GM18867 (cell line): Measurements from ENCODE around the gene MAP2K7.

Source experiments
- ATAC-seq: cut with Tn5 transposase; IDR thresholded peaks from one replicate; pipeline ENCODE4 v1.9.1; 2021; ENCODE audit warnings: mild to moderate bottlenecking, moderate library complexity; ENCODE audit not compliant: unreplicated experiment

Gene MAP2K7

GRCh38 chr19:7866399-7867091 is 37.1 kb upstream of the MAP2K7 start:
- ATAC-seq = no peak

DNA sequence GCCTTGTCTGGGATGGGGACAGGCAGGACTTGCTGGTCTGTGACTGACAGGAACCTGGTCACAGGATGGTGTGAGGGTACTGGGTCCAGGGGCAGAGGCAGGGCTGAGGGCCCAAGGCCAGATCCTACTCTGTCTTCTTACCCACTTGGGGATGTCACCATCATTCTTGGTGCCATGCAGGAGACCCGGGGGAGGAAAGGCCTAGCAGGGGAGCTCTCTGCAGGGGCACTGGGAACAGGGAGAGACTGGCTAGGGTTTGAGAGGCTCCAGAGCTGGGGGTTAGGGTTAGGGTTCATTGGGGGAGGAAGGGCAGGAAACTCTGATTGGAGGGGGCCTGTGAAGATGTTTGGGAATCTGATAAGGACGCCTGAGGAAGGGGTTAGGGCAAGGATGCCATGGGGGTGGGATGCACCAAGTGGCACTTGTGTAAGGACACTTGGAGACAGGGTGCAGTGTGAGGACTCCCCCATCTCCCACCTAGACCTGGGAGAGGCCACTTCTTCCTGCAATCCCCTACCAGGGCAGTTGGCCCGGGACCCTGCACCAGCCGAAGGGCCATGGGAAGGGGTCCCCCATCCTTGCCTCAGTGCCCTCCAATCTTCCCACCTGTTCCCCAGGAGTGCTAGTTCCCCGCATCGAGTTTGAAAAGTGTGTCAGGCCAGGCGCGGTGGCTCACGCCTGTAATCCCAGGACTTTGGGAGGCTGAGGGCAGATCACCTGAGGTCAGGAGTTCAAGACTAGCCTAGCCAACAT is 36.4 kb upstream of the MAP2K7 start:
- no peak for ATAC-seq

GRCh38 chr19:7868326-7868670 is 35.4 kb upstream of the MAP2K7 start:
- no peak for ATAC-seq

GRCh38 chr19:7868671-7869452 is 34.8 kb upstream of the MAP2K7 start:
- ATAC-seq = peak; percentile 62

DNA sequence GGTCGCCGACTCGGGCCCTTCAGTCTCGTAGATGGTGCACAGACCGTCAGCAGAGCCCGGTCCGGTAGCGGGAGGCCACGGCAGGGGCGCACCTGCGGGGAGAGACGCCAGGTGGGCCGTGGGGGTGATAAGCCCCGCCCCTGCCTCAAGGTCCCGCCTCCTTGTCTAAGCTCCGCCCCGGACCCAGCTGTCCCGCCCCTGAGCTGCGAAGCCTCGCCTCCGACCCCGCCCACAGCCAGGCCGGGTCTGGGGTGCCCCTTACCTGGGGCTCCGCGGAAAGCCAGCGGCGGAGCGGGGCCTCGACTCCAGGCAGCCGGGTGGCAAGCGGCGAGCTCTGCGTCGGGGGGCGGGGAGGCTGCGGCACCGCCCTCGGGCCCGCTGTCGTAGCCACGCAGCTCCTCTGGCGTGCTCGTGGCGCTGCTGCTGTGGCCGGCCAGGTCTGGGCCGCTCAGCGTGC is 34.2 kb upstream of the MAP2K7 start:
- ATAC-seq = peak; percentile 59

GRCh38 chr19:7869910-7870511 is 33.7 kb upstream of the MAP2K7 start:
- ATAC-seq = peak; percentile 11

GRCh38 chr19:7870571-7871436 is 32.9 kb upstream of the MAP2K7 start:
- no peak for ATAC-seq

- ATAC-seq = no peak
These were observed 32.0 kb upstream of the MAP2K7 start for GRCh38 chr19:7871437-7872305.

DNA sequence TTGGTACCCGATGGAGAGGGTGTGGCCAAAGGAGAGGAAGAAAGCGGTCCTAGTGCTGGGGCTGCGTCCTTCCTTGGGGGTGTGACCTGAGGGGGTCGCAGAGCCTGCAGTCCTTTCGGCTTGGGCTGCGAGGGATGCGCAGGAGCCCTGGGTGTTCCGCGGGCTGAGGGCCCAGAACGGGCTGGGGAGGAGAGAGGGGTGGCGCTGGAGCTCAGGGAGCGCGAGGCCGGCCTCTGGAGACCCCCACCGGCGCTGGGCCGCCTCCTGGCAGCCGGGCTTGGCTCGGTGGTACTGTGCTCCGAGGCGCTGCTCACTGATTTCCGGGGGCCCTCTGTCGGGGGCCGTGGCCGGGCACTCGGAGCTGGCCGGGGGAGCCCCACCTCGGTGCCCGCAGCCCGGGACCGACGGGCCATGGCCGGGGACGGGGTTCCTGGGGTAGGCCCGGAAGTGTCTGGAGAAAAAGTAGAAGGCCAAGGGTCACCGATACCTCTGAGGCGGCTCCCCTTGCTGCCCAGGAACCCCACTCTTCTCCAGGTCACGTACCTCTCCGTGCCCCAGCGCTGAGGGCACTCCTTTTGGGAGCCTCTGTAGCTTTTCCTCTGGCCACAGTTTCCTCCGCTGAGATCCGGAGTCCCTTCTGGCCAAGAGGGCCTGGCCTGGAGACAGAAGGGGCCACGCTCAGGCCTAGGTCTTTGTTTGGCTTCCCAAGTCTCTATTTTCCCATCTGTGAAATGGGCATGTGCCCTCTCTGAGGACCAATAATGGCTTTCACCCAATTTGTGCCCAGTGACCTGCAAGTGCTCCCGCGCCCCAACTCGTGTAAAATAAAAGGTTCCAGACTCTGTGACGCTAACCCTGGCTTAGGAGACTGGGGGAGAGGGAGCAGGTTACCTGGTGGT is 31.1 kb upstream of the MAP2K7 start:
- no peak for ATAC-seq

- no peak for ATAC-seq
These were observed 30.2 kb upstream of the MAP2K7 start for GRCh38 chr19:7873304-7874075.

DNA sequence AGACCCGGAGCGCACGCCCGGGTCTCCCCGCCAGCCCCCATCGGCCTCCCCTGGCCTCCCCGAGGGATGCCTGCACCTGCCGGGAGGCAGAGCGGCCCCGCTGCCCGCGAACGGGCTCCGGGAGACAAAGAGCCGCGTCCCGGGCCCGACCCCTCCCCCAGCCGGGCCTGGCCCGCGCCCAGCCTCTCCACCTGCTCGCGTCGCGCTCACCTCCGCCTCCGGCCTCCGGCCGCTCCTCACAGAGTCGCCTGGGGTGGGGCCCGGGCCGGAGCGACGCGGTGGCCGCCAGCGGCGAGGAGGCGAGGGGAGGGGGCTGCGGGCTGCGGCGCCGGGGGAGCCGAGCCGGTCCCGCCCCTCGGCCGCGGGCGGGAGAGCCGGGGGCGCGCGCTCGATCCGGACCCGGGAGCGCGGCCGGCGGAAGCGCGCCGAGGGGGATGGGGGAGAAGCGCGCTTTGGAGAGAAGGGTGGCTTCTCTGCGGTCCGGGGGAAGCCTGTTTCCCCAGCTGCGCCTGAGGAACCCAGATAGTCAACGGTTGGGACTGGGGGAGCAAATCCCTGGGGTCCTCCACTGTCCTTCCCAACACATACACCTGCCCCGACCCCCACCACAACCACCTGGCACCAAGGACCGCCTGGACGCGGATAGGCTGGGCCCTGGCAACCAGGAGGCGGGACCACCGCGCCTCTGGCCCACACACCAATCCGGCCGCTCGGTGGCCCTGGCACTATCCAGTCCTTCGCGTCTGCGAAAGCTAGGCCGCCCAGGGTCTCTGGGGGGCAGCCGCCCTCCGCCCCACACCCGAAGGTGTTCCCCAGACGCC is 29.4 kb upstream of the MAP2K7 start, which contains the start of gene PRR36:
Gene PRR36, minus strand, starts transcription at position 315 of the 821 bp plus-strand sequence. CDS start 701 bp downstream, outside the sequence.
- no peak for ATAC-seq

DNA sequence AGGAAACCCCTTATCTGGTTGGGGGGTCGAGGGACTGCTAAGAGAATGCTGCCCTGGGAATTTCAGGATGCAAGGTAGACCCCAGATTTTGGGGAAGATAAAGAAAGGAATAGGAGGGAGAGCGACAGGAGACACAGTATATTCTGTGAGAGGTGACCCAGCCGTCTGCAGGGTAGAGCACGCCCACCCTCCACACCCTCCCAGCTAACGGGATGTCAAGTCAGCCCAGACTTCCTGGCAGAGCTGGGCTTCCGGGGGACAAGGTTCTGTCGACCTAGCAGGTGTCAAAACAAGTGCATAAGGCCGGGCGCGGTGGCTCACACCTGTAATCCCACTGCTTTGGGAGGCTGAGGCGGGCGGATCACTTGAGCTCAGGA is 28.8 kb upstream of the MAP2K7 start:
- ATAC-seq = no peak

DNA sequence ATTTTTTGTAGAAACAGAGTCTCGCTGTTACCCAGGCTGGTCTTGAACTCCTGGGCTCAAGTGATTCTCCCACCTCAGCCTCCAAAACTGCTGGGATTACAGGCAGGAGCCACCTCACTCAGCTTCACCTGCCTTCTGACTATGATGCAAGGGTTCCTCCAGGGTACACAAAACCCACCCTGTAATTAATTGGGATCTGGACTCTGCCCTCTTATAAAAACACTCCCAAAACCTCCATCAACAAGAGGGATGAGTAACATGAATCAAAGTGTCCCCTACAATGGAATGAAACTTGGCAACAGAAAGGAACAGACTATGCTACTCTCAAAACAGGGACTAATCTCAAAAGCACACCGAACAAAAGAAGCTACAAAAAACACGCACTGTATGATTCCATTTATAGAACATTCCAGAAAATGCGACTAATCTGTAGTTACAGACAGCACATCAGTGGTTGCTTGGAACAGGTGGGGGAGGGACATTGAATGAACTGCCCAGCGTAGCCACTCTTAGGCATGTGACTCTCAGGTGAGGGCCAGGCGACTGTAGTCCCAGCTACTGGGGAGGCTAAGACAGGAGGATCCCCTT is 26.3 kb upstream of the MAP2K7 start:
- no peak for ATAC-seq

DNA sequence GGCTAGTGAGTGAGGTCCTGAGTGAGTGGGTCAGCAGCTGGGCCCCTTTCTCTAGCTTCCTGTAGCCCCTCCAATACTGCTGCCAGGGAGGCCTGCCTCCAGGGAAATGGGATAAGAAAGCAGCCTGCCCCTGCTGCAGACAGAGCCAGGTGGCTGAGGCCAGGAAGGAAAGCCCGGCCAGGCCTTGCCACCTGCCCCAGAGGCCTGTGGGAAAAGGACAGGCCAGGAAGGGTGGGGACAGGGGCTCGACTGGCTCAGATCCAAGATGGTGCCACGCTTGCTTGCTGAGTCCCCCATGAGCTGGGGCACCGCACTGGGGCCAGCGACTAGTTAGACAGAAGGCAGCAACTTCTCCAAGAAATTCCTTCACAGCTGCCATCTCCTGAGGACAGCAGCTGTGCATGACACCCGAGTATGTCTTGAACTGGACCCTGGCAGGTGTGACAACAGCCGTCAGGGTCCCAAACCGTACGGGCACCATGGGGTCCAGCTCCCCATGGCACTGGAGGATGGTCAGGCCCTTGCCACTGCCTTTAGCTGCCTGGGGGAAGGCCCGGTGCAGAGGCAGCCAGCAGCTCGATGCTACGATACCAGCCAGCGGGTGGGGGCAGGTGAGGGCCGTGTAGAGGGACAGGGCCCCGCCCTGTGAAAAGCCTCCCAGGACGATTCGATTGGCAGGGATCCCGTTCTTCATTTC is 24.4 kb upstream of the MAP2K7 start:
- no peak for ATAC-seq

- no peak for ATAC-seq
These were observed 23.8 kb upstream of the MAP2K7 start for GRCh38 chr19:7879836-7880235.

GRCh38 chr19:7881910-7882309 is 21.8 kb upstream of the MAP2K7 start:
- no peak for ATAC-seq
